ENCODE measurements around the gene ARHGAP19. TPM values are rescaled to one million over a fixed set of nuclear protein-coding genes. Genes with fewer than 3 reads are reported as not detected.

ARHGAP19 gene
- total RNA-seq, 2 donors from 2014 or later = 26.8 to 47.6 TPM

GRCh38 chr10:97298223-97298571 lies 5.8 kb upstream of the ARHGAP19 start:
- H3K9me3 Mint-ChIP-seq = no peaks in the 10 kb centered on the region
- Histone ChIP-seq H3K4me3 (ENCODE audit: low read length) (no peak overlapping the region), H3K9ac (ENCODE audit: extremely low read depth, low read length, poor library complexity, severe bottlenecking) (no peak overlapping the region), H3K36me3 (ENCODE audit: control insufficient read depth, insufficient read depth, low read length) (no peaks in the 10 kb centered on the region), H3K4me1 (ENCODE audit: control insufficient read depth, insufficient read depth, low read length) (no peaks in the 10 kb centered on the region), H3K27me3 (ENCODE audit: control insufficient read depth, insufficient read depth, low read length, poor library complexity, severe bottlenecking) (no peaks in the 10 kb centered on the region), H3K27ac (ENCODE audit: low read depth, low read length) (no peak overlapping the region), H3K9me3 (ENCODE audit: control insufficient read depth, low read length) (no peaks in the 10 kb centered on the region)
- DNase-seq = no peak
- no peak overlapping the region for H3K4me3 Mint-ChIP-seq
- peaks cover 2% of the 10 kb centered on the region for H3K4me1 Mint-ChIP-seq
- H3K27me3 Mint-ChIP-seq (ENCODE audit: insufficient read depth) = no peaks in the 10 kb centered on the region
- no peak overlapping the region for H3K27ac Mint-ChIP-seq
- no peak for TF ChIP-seq CTCF (conservative IDR thresholded peaks at IDR 0.05)
- no peaks in the 10 kb centered on the region for H3K36me3 Mint-ChIP-seq (ENCODE audit: low read depth)
- 97% methylated on average over 3 of the region's 3 CpGs; no CpG with 5 or more reads in 1 of the 2 experiments for WGBS, 2 experiments (ENCODE audit: insufficient coverage in 1 of 2, insufficient read length in 1 of 2)

- H3K27me3 ChIP-seq (ENCODE audit: control insufficient read depth, insufficient read depth, low read length, poor library complexity, severe bottlenecking) = no peaks in the 10 kb centered on the region
- WGBS, 2 experiments (ENCODE audit: insufficient coverage in 1 of 2, insufficient read length in 1 of 2) = 88 to 96% methylated on average over 8 of the region's 8 CpGs
- no peaks in the 10 kb centered on the region for H3K4me1 ChIP-seq (ENCODE audit: control insufficient read depth, insufficient read depth, low read length)
- no peaks in the 10 kb centered on the region for H3K9me3 ChIP-seq (ENCODE audit: control insufficient read depth, low read length)
- H3K4me3 Mint-ChIP-seq = no peak overlapping the region
- no peak for DNase-seq
- no peaks in the 10 kb centered on the region for H3K9me3 Mint-ChIP-seq
- H3K9ac ChIP-seq (ENCODE audit: extremely low read depth, low read length, poor library complexity, severe bottlenecking) = no peak overlapping the region
- H3K36me3 ChIP-seq (ENCODE audit: control insufficient read depth, insufficient read depth, low read length) = no peaks in the 10 kb centered on the region
- peaks cover 3% of the 10 kb centered on the region for H3K4me1 Mint-ChIP-seq
- no peak overlapping the region for H3K4me3 ChIP-seq (ENCODE audit: low read length)
- H3K27ac Mint-ChIP-seq = no peak overlapping the region
- no peaks in the 10 kb centered on the region for H3K36me3 Mint-ChIP-seq (ENCODE audit: low read depth)
- no peak for TF ChIP-seq CTCF (conservative IDR thresholded peaks at IDR 0.05)
- no peak overlapping the region for H3K27ac ChIP-seq (ENCODE audit: low read depth, low read length)
- no peaks in the 10 kb centered on the region for H3K27me3 Mint-ChIP-seq (ENCODE audit: insufficient read depth)
These were observed 5.3 kb upstream of the ARHGAP19 start for GRCh38 chr10:97297556-97298222.

- no peak for DNase-seq
- peaks cover 13% of the 10 kb centered on the region for H3K36me3 Mint-ChIP-seq (ENCODE audit: low read depth)
- no peaks in the 10 kb centered on the region for H3K27me3 ChIP-seq (ENCODE audit: control insufficient read depth, insufficient read depth, low read length, poor library complexity, severe bottlenecking)
- H3K9ac ChIP-seq (ENCODE audit: extremely low read depth, low read length, poor library complexity, severe bottlenecking) = no peak overlapping the region
- WGBS, 2 experiments (ENCODE audit: insufficient coverage in 1 of 2, insufficient read length in 1 of 2) = 58% methylated on average over 3 of the region's 3 CpGs; no CpG with 5 or more reads in 1 of the 2 experiments
- no peak overlapping the region for H3K4me3 ChIP-seq (ENCODE audit: low read length)
- no peaks in the 10 kb centered on the region for H3K36me3 ChIP-seq (ENCODE audit: control insufficient read depth, insufficient read depth, low read length)
- no peaks in the 10 kb centered on the region for H3K27me3 Mint-ChIP-seq (ENCODE audit: insufficient read depth)
- H3K4me1 ChIP-seq (ENCODE audit: control insufficient read depth, insufficient read depth, low read length) = no peaks in the 10 kb centered on the region
- H3K4me1 Mint-ChIP-seq = peaks cover 2% of the 10 kb centered on the region
- H3K9me3 Mint-ChIP-seq = no peaks in the 10 kb centered on the region
- H3K9me3 ChIP-seq (ENCODE audit: control insufficient read depth, low read length) = no peaks in the 10 kb centered on the region
- H3K27ac ChIP-seq (ENCODE audit: low read depth, low read length) = no peak overlapping the region
- TF ChIP-seq CTCF (conservative IDR thresholded peaks at IDR 0.05) = no peak
- H3K4me3 Mint-ChIP-seq = peak overlapping the region; percentile 70
- peak overlapping the region; percentile 82 for H3K27ac Mint-ChIP-seq
These were observed 393 bp upstream of the ARHGAP19 start for GRCh38 chr10:97292862-97293198.

All from endodermal cell (in vitro differentiated cells).